Mononuclear cell (primary cell): ENCODE measurements around the gene SPATS1. TPM values are rescaled to one million over a fixed set of nuclear protein-coding genes. Genes with fewer than 3 reads are reported as not detected.
"Not testable (repeated sequence)": the region's sequence is repeated elsewhere in the genome, so short reads cannot be mapped to it uniquely, and the experiment has no call there.

Source experiments
- H3K27me3 ChIP-seq: 2 replicates; pipeline ENCODE4 v1.6.0; 2011; ENCODE audit warnings: low read length, control low read depth; ENCODE audit not compliant: insufficient read depth
- H3K4me1 ChIP-seq: 2 replicates; pipeline ENCODE4 v1.5.1; 2011; ENCODE audit warnings: mild to moderate bottlenecking, low read length, control low read depth; ENCODE audit not compliant: insufficient read depth
- H3K4me3 ChIP-seq: 2 replicates; pipeline ENCODE4 v1.5.1; 2011; ENCODE audit warnings: mild to moderate bottlenecking, low read length, moderate library complexity
- H3K9me3 ChIP-seq: 2 replicates; pipeline ENCODE4 v1.5.1; 2011; ENCODE audit warnings: low read depth, mild to moderate bottlenecking, control low read depth, low read length
- total RNA-seq: library from RNA; depleted of rRNA; stranded (reverse); fragments of >200 nt; gene quantifications from one replicate; pipeline ENCODE4 v1.2.3, GENCODE V29; 2012

The SPATS1 gene
- total RNA-seq, 1 donor: not detected

GRCh38 chr6:44327096-44327495, 15.4 kb upstream of the SPATS1 start:
- no peaks in the 10 kb centered on the region for H3K4me1 ChIP-seq
- H3K27me3 ChIP-seq: peaks cover 19% of the 10 kb centered on the region
- no peak overlapping the region for H3K4me3 ChIP-seq
- H3K9me3 ChIP-seq: no peaks in the 10 kb centered on the region

- H3K27me3 ChIP-seq: peaks cover 19% of the 10 kb centered on the region
- no peaks in the 10 kb centered on the region for H3K9me3 ChIP-seq
- peaks cover 2% of the 10 kb centered on the region for H3K4me1 ChIP-seq
- no peak overlapping the region for H3K4me3 ChIP-seq
Measured at GRCh38 chr6:44327760-44328159, 14.7 kb upstream of the SPATS1 start.

GRCh38 chr6:44328203-44328602, 14.2 kb upstream of the SPATS1 start:
- not testable (repeated sequence) for H3K4me3 ChIP-seq, H3K4me1 ChIP-seq, H3K9me3 ChIP-seq
- H3K27me3 ChIP-seq: peaks cover 19% of the 10 kb centered on the region

DNA sequence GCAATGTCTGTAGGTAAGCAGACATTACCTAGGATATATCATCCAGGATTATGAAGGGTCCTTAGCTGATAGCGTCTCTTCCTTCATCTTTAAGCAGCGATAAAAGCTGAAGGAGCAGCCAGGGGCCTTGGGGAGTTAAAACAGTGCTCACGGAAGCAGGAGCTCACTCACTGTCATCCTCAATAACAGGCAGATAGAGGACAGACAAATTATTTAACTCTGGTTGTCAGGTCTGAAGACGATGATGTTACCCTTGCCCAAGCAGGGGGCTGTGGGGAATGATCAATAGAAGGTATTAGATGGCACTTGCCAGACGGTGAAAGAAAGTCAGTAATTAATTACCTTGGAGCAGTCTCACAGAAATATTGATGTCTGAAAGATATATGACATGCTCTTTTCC, 12.6 kb upstream of the SPATS1 start:
- Histone ChIP-seq H3K9me3 (no peaks in the 10 kb centered on the region), H3K27me3 (peaks cover 19% of the 10 kb centered on the region), H3K4me3 (no peak overlapping the region), H3K4me1 (peaks cover 21% of the 10 kb centered on the region)

- H3K9me3 ChIP-seq: no peaks in the 10 kb centered on the region
Measured at GRCh38 chr6:44332585-44332984, 9.9 kb upstream of the SPATS1 start.

GRCh38 chr6:44333273-44333919, 9.1 kb upstream of the SPATS1 start:
- Histone ChIP-seq H3K27me3 (peaks cover 15% of the 10 kb centered on the region), H3K4me3 (no peak overlapping the region), H3K9me3 (no peaks in the 10 kb centered on the region), H3K4me1 (peaks cover 21% of the 10 kb centered on the region)

More at GRCh38 chr6:44332585-44332984, 9.9 kb upstream of the SPATS1 start:
- Histone ChIP-seq H3K4me1 (peaks cover 21% of the 10 kb centered on the region), H3K27me3 (peaks cover 17% of the 10 kb centered on the region), H3K4me3 (no peak overlapping the region)

- H3K4me3 ChIP-seq: no peak overlapping the region
- no peaks in the 10 kb centered on the region for H3K9me3 ChIP-seq
- H3K4me1 ChIP-seq: peaks cover 21% of the 10 kb centered on the region
- H3K27me3 ChIP-seq: peaks cover 14% of the 10 kb centered on the region
Measured at GRCh38 chr6:44333942-44334341, 8.5 kb upstream of the SPATS1 start.

DNA sequence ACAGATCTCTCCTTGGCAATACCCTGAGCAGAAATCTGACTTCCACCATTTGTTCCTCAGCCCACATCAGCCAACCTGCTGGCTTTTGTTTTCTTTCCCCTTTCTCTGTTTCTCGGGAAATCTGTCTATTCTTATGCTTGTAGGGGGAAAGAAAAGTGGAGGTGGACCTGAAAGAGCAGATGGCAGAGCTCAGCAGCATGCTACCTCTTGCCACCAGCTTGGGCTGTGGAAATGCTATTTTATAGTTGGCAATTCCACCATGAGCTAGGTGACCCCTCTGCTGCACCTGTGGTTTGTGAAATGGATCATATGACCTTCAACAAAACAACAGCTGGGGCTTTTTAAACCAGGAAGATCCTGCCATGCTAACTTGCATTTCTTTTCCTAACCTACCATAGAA, 6.8 kb upstream of the SPATS1 start:
- Histone ChIP-seq H3K9me3 (no peaks in the 10 kb centered on the region), H3K4me1 (peaks cover 21% of the 10 kb centered on the region), H3K27me3 (no peaks in the 10 kb centered on the region), H3K4me3 (no peak overlapping the region)

GRCh38 chr6:44338228-44339122, 4.0 kb upstream of the SPATS1 start:
- no peaks in the 10 kb centered on the region for H3K9me3 ChIP-seq
- H3K4me3 ChIP-seq: no peak overlapping the region
- H3K27me3 ChIP-seq: peaks cover 23% of the 10 kb centered on the region
- H3K4me1 ChIP-seq: peaks cover 24% of the 10 kb centered on the region

GRCh38 chr6:44339301-44339700, 3.1 kb upstream of the SPATS1 start:
- H3K27me3 ChIP-seq: peaks cover 31% of the 10 kb centered on the region
- peaks cover 15% of the 10 kb centered on the region for H3K4me1 ChIP-seq
- H3K4me3 ChIP-seq: no peak overlapping the region
- H3K9me3 ChIP-seq: no peaks in the 10 kb centered on the region

- Histone ChIP-seq H3K27me3 (peaks cover 38% of the 10 kb centered on the region), H3K4me1 (peaks cover 12% of the 10 kb centered on the region), H3K9me3 (no peaks in the 10 kb centered on the region), H3K4me3 (no peak overlapping the region)
Measured at GRCh38 chr6:44339763-44340625, 2.5 kb upstream of the SPATS1 start.

DNA sequence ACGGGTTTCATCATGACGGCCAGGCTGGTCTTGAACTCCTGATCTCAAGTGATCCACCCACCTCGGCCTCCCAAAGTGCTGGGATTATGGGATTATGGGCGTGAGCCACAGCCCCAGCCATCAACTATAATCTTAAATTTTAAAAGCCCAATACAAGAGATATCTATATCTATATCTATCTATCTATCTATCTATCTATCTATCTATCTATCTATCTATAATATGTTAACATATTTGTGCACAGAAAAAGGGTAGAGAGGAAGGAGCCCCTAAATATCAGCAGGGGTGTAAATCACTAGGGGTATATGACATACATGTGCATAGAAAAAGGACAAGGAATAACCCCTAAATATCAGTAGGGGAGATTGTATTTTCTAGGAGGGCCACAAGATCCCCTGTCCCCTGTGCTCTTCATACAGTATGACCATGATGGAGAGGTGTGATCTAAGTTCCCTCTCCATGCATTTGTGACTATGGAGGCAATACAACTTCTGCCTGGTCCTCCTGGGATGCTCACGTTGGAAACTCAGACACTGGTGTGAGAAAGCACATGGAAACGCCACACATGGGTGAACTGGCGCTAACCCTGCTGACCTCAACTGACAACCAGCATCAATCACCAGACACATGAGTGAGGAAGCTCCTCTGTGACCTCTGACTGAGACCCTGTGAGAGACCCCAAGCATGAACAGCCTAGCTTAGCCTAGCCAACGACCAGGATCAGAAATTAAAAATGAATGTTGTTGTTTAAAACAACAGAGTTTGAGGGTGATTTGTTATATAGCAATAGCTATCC, 1.2 kb upstream of the SPATS1 start:
- H3K4me1 ChIP-seq: peaks cover 12% of the 10 kb centered on the region
- H3K27me3 ChIP-seq: peaks cover 44% of the 10 kb centered on the region
- no peak overlapping the region for H3K4me3 ChIP-seq
- H3K9me3 ChIP-seq: no peaks in the 10 kb centered on the region

DNA sequence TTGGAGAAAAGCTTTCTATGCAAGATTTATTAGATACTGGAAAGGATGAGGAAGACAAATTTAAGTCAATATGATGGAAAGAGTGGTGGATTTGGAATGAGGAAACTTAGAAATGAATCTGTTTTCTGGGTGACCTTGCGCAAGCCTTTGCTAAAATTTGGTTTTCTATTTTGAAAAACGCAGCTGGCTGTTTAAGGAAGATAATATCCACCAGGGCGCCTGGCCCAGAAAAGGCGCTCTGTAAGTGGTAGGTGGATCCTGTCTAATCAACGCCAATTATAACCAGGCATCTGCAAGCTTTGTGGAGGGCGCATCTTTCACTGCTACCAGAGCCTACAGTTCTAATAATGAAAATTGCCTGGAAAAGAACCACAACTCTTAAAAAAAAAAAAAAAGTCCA, 398 bp upstream of the SPATS1 start:
- Histone ChIP-seq H3K27me3 (peaks cover 44% of the 10 kb centered on the region), H3K4me1 (peaks cover 12% of the 10 kb centered on the region), H3K9me3 (no peaks in the 10 kb centered on the region), H3K4me3 (no peak overlapping the region)

DNA sequence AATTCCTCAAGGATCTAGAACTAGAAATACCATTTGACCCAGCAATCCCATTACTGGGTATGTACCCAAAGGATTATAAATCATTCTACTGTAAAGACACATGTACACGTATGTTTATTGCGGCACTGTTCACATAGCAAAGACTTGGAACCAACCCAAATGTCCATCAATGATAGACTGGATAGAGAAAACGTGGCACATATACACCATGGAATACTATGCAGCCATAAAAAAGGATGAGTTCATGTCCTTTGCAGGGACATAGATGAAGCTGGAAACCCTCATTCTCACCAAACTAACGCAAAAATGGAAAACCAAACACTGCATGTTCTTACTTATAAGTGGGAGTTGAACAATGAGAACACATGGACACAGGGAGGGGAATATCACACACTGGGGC, 4.4 kb downstream of the SPATS1 start:
- H3K27me3 ChIP-seq: peaks cover 37% of the 10 kb centered on the region
- H3K4me1 ChIP-seq: peaks cover 12% of the 10 kb centered on the region
- not testable (repeated sequence) for H3K9me3 ChIP-seq, H3K4me3 ChIP-seq
